HepG2 (cell line): ENCODE data around the gene EFCAB14. TPM values are rescaled to one million over a fixed set of nuclear protein-coding genes. Genes with fewer than 3 reads are reported as not detected.

ENCODE experiments used
- ATAC-seq: fragments of 200-7000 bp; cut with Tn5 transposase; 3 replicates; pipeline ENCODE4 v1.9.1; 2020; ENCODE audit warnings: mild to moderate bottlenecking, moderate library complexity
- BruUV-seq: library from RNA; stranded (reverse); fragments of 400-500 nt; replicated peaks from 2 replicates; lab custom pipeline; 2021; lab: Mats Ljungman, UMichigan
- CTCF ChIA-PET: fragments of 300-600 bp; formaldehyde crosslinking; extraction: SDS; loops from one replicate; lab custom pipeline; 2021; ENCODE audit warnings: low total read pairs, inconsistent platforms, low intra/inter-chr PET ratio; lab: Yijun Ruan, JAX
- POLR2A ChIA-PET: fragments of 350-600 bp; sonication (Branson Sonifier 250); formaldehyde crosslinking; loops from one replicate; lab custom pipeline; 2020; ENCODE audit warnings: antibody characterized with exemption, inconsistent platforms; lab: Yijun Ruan, JAX
- DNase-seq: peaks from one replicate; pipeline ENCODE4 v3.0.0-alpha.2; 2015; ENCODE audit warnings: low spot score
- FAIRE-seq: peaks from 3 replicates; lab custom pipeline; 2011; peaks lifted over from hg19 to GRCh38; lab: Jason Lieb, UNC
- H2AFZ ChIP-seq: one replicate; pipeline ENCODE4 v1.6.1; 2011; ENCODE audit warnings: low read length, inconsistent platforms
- H3K27ac ChIP-seq: fragments of 300-600 bp; 3 replicates; pipeline ENCODE4 v1.8.0; 2011; ENCODE audit warnings: mixed run types, mild to moderate bottlenecking, mixed read lengths, low read length, inconsistent platforms; ENCODE audit not compliant: insufficient read depth; ENCODE audit errors: extremely low read length
- H3K27me3 ChIP-seq, 2 experiments: fragments of 200-600 bp in 1 of 2; 2 replicates in 1 of 2; 3 replicates in 1 of 2; pipeline versions ENCODE4 v1.6.0 to v1.8.0; 2011; ENCODE audit warnings: low read length in 2 of 2, mild to moderate bottlenecking in 2 of 2, moderate library complexity in 2 of 2, inconsistent platforms in 1 of 2; ENCODE audit not compliant: insufficient read depth in 2 of 2, control insufficient read depth in 1 of 2
- H3K36me3 ChIP-seq, 2 experiments: fragments of 200-600 bp in 1 of 2; replicated peaks in 1 of 2; 2 replicates in 1 of 2; 3 replicates in 1 of 2; pipeline versions ENCODE4 v1.5.1 to v1.8.0; 2011; ENCODE audit warnings: low read length in 2 of 2, inconsistent platforms in 1 of 2; ENCODE audit not compliant: insufficient read depth in 2 of 2, control insufficient read depth in 1 of 2
- H3K4me1 ChIP-seq: 2 replicates; pipeline ENCODE4 v1.5.1; 2012; ENCODE audit warnings: low read length, inconsistent platforms; ENCODE audit not compliant: insufficient read depth
- H3K4me2 ChIP-seq: 2 replicates; pipeline ENCODE4 v1.6.0; 2011; ENCODE audit warnings: low read depth, low read length, inconsistent platforms
- H3K4me3 ChIP-seq, 3 experiments: fragments of 200-600 bp in 1 of 3; sonication (generic), shearing (Covaris generic) in 1 of 3; replicated peaks in 1 of 3; 2 replicates each; pipeline ENCODE4 v1.5.1; 2011 to 2016; ENCODE audit warnings: low read length in 3 of 3, inconsistent platforms in 2 of 3, low read depth in 2 of 3, mild to moderate bottlenecking in 2 of 3, control low read depth in 1 of 3, mixed read lengths in 1 of 3; ENCODE audit not compliant: insufficient read depth in 1 of 3
- H3K79me2 ChIP-seq: one replicate; pipeline ENCODE4 v1.6.1; 2011; ENCODE audit warnings: low read length, inconsistent platforms; ENCODE audit not compliant: insufficient read depth
- H3K9ac ChIP-seq: 2 replicates; pipeline ENCODE4 v1.6.0; 2011; ENCODE audit warnings: mild to moderate bottlenecking, low read depth, low read length, inconsistent platforms; ENCODE audit not compliant: insufficient read depth
- H3K9me3 ChIP-seq: 2 replicates; pipeline ENCODE4 v1.5.1; 2012; ENCODE audit warnings: mild to moderate bottlenecking, low read length
- H4K20me1 ChIP-seq: 2 replicates; pipeline ENCODE4 v1.6.0; 2011; ENCODE audit warnings: inconsistent platforms, mild to moderate bottlenecking, low read length, moderate library complexity; ENCODE audit not compliant: insufficient read depth
- ELF1 ChIP-seq: sonication (generic); formaldehyde crosslinking; IDR thresholded peaks from 2 replicates; pipeline ENCODE4 v1.4.0; 2020; ENCODE audit warnings: missing genetic modification reagents
- HHEX ChIP-seq: IDR thresholded peaks from 2 replicates; pipeline ENCODE4 v1.6.1; 2016; ENCODE audit warnings: control low read depth
- KDM1A ChIP-seq: IDR thresholded peaks from 2 replicates; pipeline ENCODE4 v1.6.1; 2016; ENCODE audit warnings: missing compliant biosample characterization
- KLF12 ChIP-seq: sonication (generic); formaldehyde crosslinking; IDR thresholded peaks from 2 replicates; pipeline ENCODE4 v1.4.0; 2020; ENCODE audit warnings: missing genetic modification reagents, borderline replicate concordance
- MYC ChIP-seq: sonication (generic); formaldehyde crosslinking; IDR thresholded peaks from 2 replicates; pipeline ENCODE4 v1.9.0; 2021; ENCODE audit warnings: missing genetic modification reagents, borderline replicate concordance
- XBP1 ChIP-seq: sonication (generic); formaldehyde crosslinking; IDR thresholded peaks from 2 replicates; pipeline ENCODE4 v1.5.0; 2020; ENCODE audit warnings: missing genetic modification reagents
- ZKSCAN5 ChIP-seq: sonication (generic); formaldehyde crosslinking; IDR thresholded peaks from 2 replicates; pipeline ENCODE4 v1.5.1; 2020; ENCODE audit warnings: mild to moderate bottlenecking, missing genetic modification reagents
- ZNF205 ChIP-seq: IDR thresholded peaks from 2 replicates; pipeline ENCODE4 v1.6.1; 2018; ENCODE audit warnings: missing biosample characterization, missing genetic modification reagents
- ZNF83 ChIP-seq: sonication (generic); formaldehyde crosslinking; IDR thresholded peaks from 2 replicates; pipeline ENCODE4 v1.4.0; 2020; ENCODE audit warnings: missing genetic modification reagents, mild to moderate bottlenecking, borderline replicate concordance
- WGBS: methylation state at CpG from one replicate; pipeline ENCODE4 v1.1.6; 2017; ENCODE audit warnings: low lambda C conversion rate; 5-methylcytosine and 5-hydroxymethylcytosine counted together
- in situ Hi-C: cut with HindIII; loops from 2 replicates; pipeline ENCODE4 v1.10.0; 2017; ENCODE audit warnings: low pct_unique_long_range_greater_than_20kb; ENCODE audit not compliant: extremely low pct_ligation_motif_present
- intact Hi-C: fragments of 100-400 bp; cut with micrococcal nuclease; formaldehyde crosslinking; loops from one replicate; pipeline ENCODE4 v1.10.0; 2022; ENCODE audit not compliant: unreplicated experiment
- polyA plus RNA-seq, 8 experiments: library from polyadenylated mRNA; depleted of rRNA in 3 of 8; stranded (reverse) in 7 of 8; unstranded in 1 of 8; fragments of >200 nt; fragmentation: Illumina TruSeq in 4 of 8; extraction: Trizol in 4 of 8; gene quantifications; 2 replicates each; pipeline versions ENCODE4 v1.2.1 to v1.2.3, GENCODE V29; 2011 to 2016; ENCODE audit warnings: low read depth in 4 of 8, missing spikeins in 1 of 8, mixed read lengths in 1 of 8; ENCODE audit not compliant: insufficient read depth in 1 of 8
- total RNA-seq, 5 experiments: library from RNA; depleted of rRNA; stranded (reverse); fragments of >200 nt; fragmentation: Illumina TruSeq; extraction: Trizol; gene quantifications; 2 replicates each; pipeline ENCODE4 v1.2.3, GENCODE V29; 2016; ENCODE audit warnings: low read depth in 1 of 5
- TF ChIP-seq, protein P1 (sequence below): sonication (generic); formaldehyde crosslinking; IDR thresholded peaks from 2 replicates; pipeline ENCODE4 v1.9.0; 2021; ENCODE audit warnings: missing genetic modification reagents, mild to moderate bottlenecking, borderline replicate concordance
- TF ChIP-seq, protein P2 (sequence below): sonication (generic); formaldehyde crosslinking; IDR thresholded peaks from 2 replicates; pipeline ENCODE4 v1.5.0; 2020; ENCODE audit warnings: mild to moderate bottlenecking, missing genetic modification reagents, borderline replicate concordance

EFCAB14 gene
- total and polyA plus RNA-seq, 2 of the 13 experiments (the other 11 are each of a cell fraction or from before 2014, with no cell fraction given), result 13.4 to 17.9 TPM

DNA sequence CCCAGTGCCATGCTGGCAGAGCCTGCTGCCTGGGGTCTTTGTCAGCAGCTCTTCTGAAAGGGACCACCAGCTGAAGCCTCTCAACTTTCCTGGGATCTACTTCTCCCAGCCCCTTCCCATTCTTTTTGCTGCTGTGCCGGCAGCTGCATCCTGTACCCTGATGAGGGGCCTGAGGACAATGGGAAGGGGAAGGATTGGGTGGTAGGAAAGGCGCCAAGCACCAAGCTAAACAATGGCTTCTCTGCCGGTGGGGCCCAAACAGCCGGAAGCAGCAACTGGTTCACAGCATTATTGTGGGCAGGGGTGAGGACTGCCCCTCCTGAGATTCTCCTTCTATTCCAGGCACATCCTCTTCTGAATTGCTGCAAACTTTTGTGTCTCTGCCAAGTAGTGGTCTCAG, 5.0 kb upstream of the EFCAB14 start:
- H2AFZ ChIP-seq, result no peak overlapping the region

More for the DNA sequence above, 5.0 kb upstream of the EFCAB14 start:
- no TSS peak for BruUV-seq
- Histone ChIP-seq H3K27me3 (no peaks in the 10 kb centered on the region), H4K20me1 (no peaks in the 10 kb centered on the region), H3K4me2 (no peak overlapping the region), H3K27ac (no peak overlapping the region)
- in situ Hi-C loops, result loop anchor here (5.0 kb wide), 1 partner anchor 107 kb away; the partner anchor contains the start of gene MOB3C
- FAIRE-seq (no peak), ATAC-seq (no peak)
- WGBS, result 66% methylated on average over 4 of the region's 4 CpGs
- POLR2A ChIA-PET, result interaction anchor here (1.4 kb wide), 1 partner anchor 15 kb away, joined by 3 read pairs; no protein-coding TSS in a partner anchor
- TF ChIP-seq ZNF83 (CRISPR knock-in tag) (no peak), KDM1A (CRISPR knock-in tag) (no peak), HHEX (CRISPR knock-in tag) (no peak), KLF12 (CRISPR knock-in tag) (no peak), MYC (no peak), ZKSCAN5 (CRISPR knock-in tag) (no peak), XBP1 (CRISPR knock-in tag) (no peak), ZNF205 (no peak), ELF1 (no peak)
- TF ChIP-seq, protein P1, sequence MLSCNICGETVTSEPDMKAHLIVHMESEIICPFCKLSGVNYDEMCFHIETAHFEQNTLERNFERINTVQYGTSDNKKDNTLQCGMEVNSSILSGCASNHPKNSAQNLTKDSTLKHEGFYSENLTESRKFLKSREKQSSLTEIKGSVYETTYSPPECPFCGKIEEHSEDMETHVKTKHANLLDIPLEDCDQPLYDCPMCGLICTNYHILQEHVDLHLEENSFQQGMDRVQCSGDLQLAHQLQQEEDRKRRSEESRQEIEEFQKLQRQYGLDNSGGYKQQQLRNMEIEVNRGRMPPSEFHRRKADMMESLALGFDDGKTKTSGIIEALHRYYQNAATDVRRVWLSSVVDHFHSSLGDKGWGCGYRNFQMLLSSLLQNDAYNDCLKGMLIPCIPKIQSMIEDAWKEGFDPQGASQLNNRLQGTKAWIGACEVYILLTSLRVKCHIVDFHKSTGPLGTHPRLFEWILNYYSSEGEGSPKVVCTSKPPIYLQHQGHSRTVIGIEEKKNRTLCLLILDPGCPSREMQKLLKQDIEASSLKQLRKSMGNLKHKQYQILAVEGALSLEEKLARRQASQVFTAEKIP (CRISPR knock-in tag), result no peak
- TF ChIP-seq, protein P2, sequence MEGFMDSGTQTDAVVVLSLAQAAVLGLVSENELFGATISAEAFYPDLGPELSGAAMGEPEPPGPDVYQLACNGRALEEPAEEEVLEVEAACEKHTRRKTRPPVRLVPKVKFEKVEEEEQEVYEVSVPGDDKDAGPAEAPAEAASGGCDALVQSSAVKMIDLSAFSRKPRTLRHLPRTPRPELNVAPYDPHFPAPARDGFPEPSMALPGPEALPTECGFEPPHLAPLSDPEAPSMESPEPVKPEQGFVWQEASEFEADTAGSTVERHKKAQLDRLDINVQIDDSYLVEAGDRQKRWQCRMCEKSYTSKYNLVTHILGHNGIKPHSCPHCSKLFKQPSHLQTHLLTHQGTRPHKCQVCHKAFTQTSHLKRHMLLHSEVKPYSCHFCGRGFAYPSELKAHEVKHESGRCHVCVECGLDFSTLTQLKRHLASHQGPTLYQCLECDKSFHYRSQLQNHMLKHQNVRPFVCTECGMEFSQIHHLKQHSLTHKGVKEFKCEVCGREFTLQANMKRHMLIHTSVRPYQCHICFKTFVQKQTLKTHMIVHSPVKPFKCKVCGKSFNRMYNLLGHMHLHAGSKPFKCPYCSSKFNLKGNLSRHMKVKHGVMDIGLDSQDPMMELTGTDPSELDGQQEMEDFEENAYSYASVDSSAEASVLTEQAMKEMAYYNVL, result no peak
- TF ChIP-seq, all 625 proteins: peak for 0
- no peaks in the 10 kb centered on the region for H3K36me3 ChIP-seq
- no peaks in the 10 kb centered on the region for H3K9me3 ChIP-seq
- CTCF ChIA-PET, result no interaction called here
- H3K4me1 ChIP-seq, result peaks cover 37% of the 10 kb centered on the region
- H3K79me2 ChIP-seq, result peaks cover under 1% of the 10 kb centered on the region
- no peak for DNase-seq
- H3K4me3 ChIP-seq, result no peak overlapping the region
- intact Hi-C loops, result loop anchor here (10.0 kb wide), 1 partner anchor 169 kb away; the partner anchor contains the start of gene KNCN
- no peak overlapping the region for H3K9ac ChIP-seq
